H1 (cell line): ENCODE results near the gene ZNF654. TPM values are rescaled to one million over a fixed set of nuclear protein-coding genes. Genes with fewer than 3 reads are reported as not detected.

Experiments
- CTCF ChIA-PET: fragments of 300-600 bp; sonication (Branson Sonifier 250); formaldehyde crosslinking; loops from one replicate; lab custom pipeline; 2021; ENCODE audit not compliant: partially characterized antibody; lab: Charles Lee
- POLR2A ChIA-PET: fragments of 300-600 bp; sonication (Branson Sonifier 250); formaldehyde crosslinking; loops from one replicate; lab custom pipeline; 2021; ENCODE audit warnings: inconsistent platforms; ENCODE audit not compliant: partially characterized antibody; lab: Charles Lee
- DNase-seq, 2 experiments: peaks; one replicate each; pipeline versions ENCODE4 v3.0.0 to v3.0.0-alpha.2; 2010 to 2022; ENCODE audit warnings: low spot score in 2 of 2, low read depth in 1 of 2, mixed read lengths in 1 of 2
- FAIRE-seq: peaks from 2 replicates; lab custom pipeline; 2011; peaks lifted over from hg19 to GRCh38; lab: Jason Lieb, UNC
- H2AFZ ChIP-seq: 2 replicates; pipeline ENCODE4 v1.8.1; 2012; ENCODE audit warnings: low read length, inconsistent platforms
- H2AK5ac ChIP-seq: 2 replicates; pipeline ENCODE4 v1.6.1; 2013; ENCODE audit warnings: low read depth, low read length
- H2BK120ac ChIP-seq: replicated peaks from 2 replicates; pipeline ENCODE3; 2013; ENCODE audit warnings: low read depth, low read length, inconsistent platforms
- H2BK12ac ChIP-seq: 2 replicates; pipeline ENCODE4 v1.6.1; 2013; ENCODE audit warnings: low read depth, low read length
- H2BK15ac ChIP-seq: 2 replicates; pipeline ENCODE4 v1.6.1; 2013; ENCODE audit warnings: low read length
- H2BK20ac ChIP-seq: 2 replicates; pipeline ENCODE4 v1.6.1; 2013; ENCODE audit warnings: low read length
- H2BK5ac ChIP-seq: 2 replicates; pipeline ENCODE4 v1.6.1; 2013; ENCODE audit warnings: low read depth, low read length
- H3K14ac ChIP-seq: 2 replicates; pipeline ENCODE4 v1.6.1; 2013; ENCODE audit warnings: inconsistent platforms; ENCODE audit not compliant: insufficient read length
- H3K18ac ChIP-seq: 2 replicates; pipeline ENCODE4 v1.6.1; 2013; ENCODE audit warnings: low read length; ENCODE audit errors: extremely low read depth
- H3K23ac ChIP-seq: 2 replicates; pipeline ENCODE4 v1.6.1; 2013; ENCODE audit warnings: inconsistent platforms; ENCODE audit not compliant: insufficient read length
- H3K23me2 ChIP-seq: 2 replicates; pipeline ENCODE4 v1.6.1; 2013; ENCODE audit warnings: low read depth, low read length
- H3K27ac ChIP-seq: 2 replicates; pipeline ENCODE4 v1.6.1; 2011; ENCODE audit warnings: low read depth, low read length, inconsistent platforms
- H3K27me3 ChIP-seq, 4 experiments: replicated peaks in 1 of 4; 1 replicate in 1 of 4; 2 replicates in 3 of 4; pipeline versions ENCODE4 v1.6.1 to v1.8.1; 2011 to 2013; ENCODE audit warnings: low read length in 3 of 4, mild to moderate bottlenecking in 3 of 4, inconsistent platforms in 2 of 4, mixed read lengths in 2 of 4, moderate library complexity in 1 of 4; ENCODE audit not compliant: control insufficient read depth in 3 of 4, insufficient read depth in 3 of 4; ENCODE audit errors: extremely low read depth in 1 of 4
- H3K36me3 ChIP-seq, 4 experiments: 2 replicates each; pipeline versions ENCODE4 v1.6.1 to v1.8.1; 2011 to 2013; ENCODE audit warnings: mild to moderate bottlenecking in 4 of 4, low read length in 3 of 4, moderate library complexity in 2 of 4, control low read depth in 1 of 4, inconsistent platforms in 1 of 4; ENCODE audit not compliant: insufficient read depth in 4 of 4, control insufficient read depth in 2 of 4
- H3K4ac ChIP-seq: replicated peaks from 2 replicates; pipeline ENCODE3; 2013; ENCODE audit warnings: low read length, low read depth, mixed read lengths, inconsistent platforms; ENCODE audit not compliant: insufficient read length
- H3K4me1 ChIP-seq, 4 experiments: replicated peaks in 1 of 4; 1 replicate in 1 of 4; 2 replicates in 3 of 4; pipeline versions ENCODE4 v1.6.1 to v1.8.1; 2011 to 2013; ENCODE audit warnings: low read length in 3 of 4, inconsistent platforms in 2 of 4, mixed read lengths in 1 of 4; ENCODE audit not compliant: insufficient read depth in 4 of 4, control insufficient read depth in 3 of 4
- H3K4me2 ChIP-seq, 2 experiments: 2 replicates each; pipeline versions ENCODE4 v1.6.1 to v1.8.1; 2011 to 2013; ENCODE audit warnings: low read depth in 2 of 2, low read length in 2 of 2, control low read depth in 1 of 2, inconsistent platforms in 1 of 2, mild to moderate bottlenecking in 1 of 2; ENCODE audit not compliant: insufficient read depth in 1 of 2
- H3K4me3 ChIP-seq, 4 experiments: fragments of 200-600, 300-600 bp in 1 of 4; sonication (generic), shearing (Covaris generic), sonication (Bioruptor Twin) in 1 of 4; 2 replicates each; pipeline versions ENCODE4 v1.5.1 to v1.8.1; 2011 to 2016; ENCODE audit warnings: low read length in 4 of 4, low read depth in 3 of 4, control low read depth in 2 of 4, inconsistent platforms in 2 of 4, mild to moderate bottlenecking in 2 of 4, mixed read lengths in 1 of 4, moderate library complexity in 1 of 4; ENCODE audit not compliant: insufficient read depth in 2 of 4; ENCODE audit errors: extremely low read depth in 1 of 4
- H3K56ac ChIP-seq: replicated peaks from 2 replicates; pipeline ENCODE3; 2013; ENCODE audit warnings: low read depth, mild to moderate bottlenecking, mixed read lengths, low read length, inconsistent platforms; ENCODE audit not compliant: insufficient read length
- H3K79me1 ChIP-seq: 2 replicates; pipeline ENCODE4 v1.6.1; 2013; ENCODE audit warnings: low read depth, low read length, control low read depth
- H3K79me2 ChIP-seq, 2 experiments: 2 replicates each; pipeline versions ENCODE4 v1.6.1 to v1.8.1; 2012 to 2013; ENCODE audit warnings: low read length in 2 of 2, mild to moderate bottlenecking in 2 of 2, inconsistent platforms in 1 of 2; ENCODE audit not compliant: insufficient read depth in 2 of 2, control insufficient read depth in 1 of 2
- H3K9ac ChIP-seq, 4 experiments: replicated peaks in 1 of 4; 1 replicate in 1 of 4; 2 replicates in 3 of 4; pipeline versions ENCODE4 v1.6.1 to v1.8.1; 2011 to 2013; ENCODE audit warnings: low read depth in 3 of 4, low read length in 3 of 4, control low read depth in 2 of 4, mild to moderate bottlenecking in 2 of 4, moderate library complexity in 2 of 4, inconsistent platforms in 1 of 4; ENCODE audit errors: extremely low read depth in 1 of 4
- H3K9me3 ChIP-seq, 2 experiments: 2 replicates each; pipeline versions ENCODE4 v1.6.1 to v1.8.1; 2012 to 2013; ENCODE audit warnings: mild to moderate bottlenecking in 2 of 2, moderate library complexity in 2 of 2, control low read depth in 1 of 2, inconsistent platforms in 1 of 2, low read depth in 1 of 2, low read length in 1 of 2, mixed read lengths in 1 of 2; ENCODE audit not compliant: insufficient read depth in 2 of 2
- H4K20me1 ChIP-seq, 2 experiments: replicated peaks in 1 of 2; 2 replicates each; pipeline versions ENCODE3 to v1.8.1; 2011 to 2013; ENCODE audit warnings: inconsistent platforms in 2 of 2, low read length in 2 of 2, mild to moderate bottlenecking in 1 of 2; ENCODE audit not compliant: insufficient read depth in 2 of 2, control insufficient read depth in 1 of 2
- H4K5ac ChIP-seq: 2 replicates; pipeline ENCODE4 v1.6.1; 2013; ENCODE audit warnings: low read length, low read depth, mixed read lengths, inconsistent platforms; ENCODE audit not compliant: insufficient read length
- H4K8ac ChIP-seq: 2 replicates; pipeline ENCODE4 v1.8.0; 2013; ENCODE audit warnings: mild to moderate bottlenecking, moderate library complexity, low read length, inconsistent platforms; ENCODE audit not compliant: insufficient read depth; ENCODE audit errors: extremely low read depth
- H4K91ac ChIP-seq: replicated peaks from 2 replicates; pipeline ENCODE3; 2013; ENCODE audit warnings: low read length, mixed read lengths, inconsistent platforms; ENCODE audit not compliant: insufficient read length
- CEBPB ChIP-seq: IDR thresholded peaks from 2 replicates; pipeline ENCODE4 v1.6.1; 2012; ENCODE audit warnings: low read depth, low read length
- HDAC2 ChIP-seq, 2 experiments: fragments of 300-600 bp in 1 of 2; sonication (generic) in 1 of 2; IDR thresholded peaks; 2 replicates each; pipeline ENCODE4 v1.6.1; 2011 to 2012; ENCODE audit warnings: low read depth in 2 of 2, low read length in 2 of 2, mild to moderate bottlenecking in 2 of 2, moderate library complexity in 2 of 2, borderline replicate concordance in 1 of 2, inconsistent platforms in 1 of 2
- KDM5A ChIP-seq: fragments of 200-600 bp; IDR thresholded peaks from 2 replicates; pipeline ENCODE4 v1.7.1; 2012; ENCODE audit warnings: mild to moderate bottlenecking, low read length, inconsistent platforms, mixed read lengths
- POLR2A ChIP-seq, 2 experiments: IDR thresholded peaks; 1 replicate in 1 of 2; 2 replicates in 1 of 2; pipeline ENCODE4 v1.6.1; 2011; ENCODE audit warnings: low read depth in 2 of 2, low read length in 2 of 2, mild to moderate bottlenecking in 2 of 2; ENCODE audit errors: control extremely low read depth in 1 of 2
- RNF2 ChIP-seq: fragments of 200-900, 300-1000 bp; sonication (generic); IDR thresholded peaks from 2 replicates; pipeline ENCODE4 v1.7.1; 2016; ENCODE audit warnings: borderline replicate concordance, low read depth, mild to moderate bottlenecking, antibody characterized with exemption, low read length; ENCODE audit not compliant: poor library complexity, severe bottlenecking; ENCODE audit errors: missing control alignments
- YY1 ChIP-seq: IDR thresholded peaks from 2 replicates; pipeline ENCODE4 v1.6.1; 2011; ENCODE audit warnings: low read depth, mild to moderate bottlenecking, low read length
- WGBS, 2 experiments: shearing (Covaris generic) in 1 of 2; methylation state at CpG; one replicate each; pipeline versions ENCODE4 v1.1.6 to v1.1.7; 2013 to 2015; ENCODE audit warnings: low lambda C conversion rate in 2 of 2, mixed read lengths in 2 of 2, inconsistent platforms in 1 of 2, low coverage in 1 of 2, missing lambda C conversion rate in 1 of 2; ENCODE audit not compliant: insufficient replicate concordance in 2 of 2, insufficient coverage in 1 of 2, insufficient read length in 1 of 2; ENCODE audit errors: extremely low coverage in 1 of 2, missing lambda C conversion rate in 1 of 2; 5-methylcytosine and 5-hydroxymethylcytosine counted together
- polyA plus RNA-seq, 7 experiments: library from polyadenylated mRNA; depleted of rRNA in 3 of 7; stranded (reverse) in 5 of 7; unstranded in 2 of 7; fragments of >200 nt in 5 of 7; fragments of 200-250 nt in 2 of 7; gene quantifications; 1 replicate in 5 of 7; 2 replicates in 1 of 7; 4 replicates in 1 of 7; pipeline versions ENCODE4 v1.2.1 to v1.2.3, GENCODE V29; 2011 to 2013; ENCODE audit warnings: missing spikeins in 2 of 7, mixed read lengths in 2 of 7
- total RNA-seq: library from RNA; stranded (reverse); fragmentation: NEBNext Ultra II Directional; extraction: Animal tissue kit (Norgen Biotek cat#: 25700); gene quantifications from 2 replicates; pipeline ENCODE4 v1.2.1, GENCODE V29; 2021

Gene ZNF654
- total and polyA plus RNA-seq, 2 of the 8 experiments (the other 6 are each of a cell fraction or from before 2014, with no cell fraction given) = 0.47 to 5.3 TPM

GRCh38 chr3:88114878-88115549, 56.0 kb downstream of the ZNF654 start:
- H3K23me2 ChIP-seq = no peaks in the 10 kb centered on the region
- FAIRE-seq = no peak
- H3K14ac ChIP-seq = no peak overlapping the region
- CTCF ChIA-PET = interaction anchor here (1.2 to 2.8 kb wide), 4 partner anchors 9 to 30 kb away, joined by 3 to 10 read pairs (median 4); no protein-coding TSS in a partner anchor
- peaks cover 2 to 4% of the 10 kb centered on the region in 2 experiments for H4K20me1 ChIP-seq
- H2AFZ ChIP-seq = no peak overlapping the region
- no peaks in the 10 kb centered on the region for H3K79me1 ChIP-seq
- no peak overlapping the region for H3K23ac ChIP-seq
- no peak overlapping the region for H3K27ac ChIP-seq
- POLR2A ChIA-PET = no interaction called here
- no peak overlapping the region for H4K8ac ChIP-seq
- no peak overlapping the region for H4K91ac ChIP-seq
- H3K9me3 ChIP-seq = no peaks in the 10 kb centered on the region
- TF ChIP-seq YY1 = no peak
- no peak for TF ChIP-seq HDAC2 (IDR thresholded peaks at IDR 0.05; ENCODE audit: borderline replicate concordance in 1 of 2, low read depth in 2 of 2, low read length in 2 of 2)
- TF ChIP-seq CEBPB = no peak
- no peak for TF ChIP-seq KDM5A
- TF ChIP-seq POLR2A (IDR thresholded peaks at IDR 0.05; ENCODE audit: control extremely low read depth in 1 of 2, low read depth in 2 of 2, low read length in 2 of 2) = no peak
- no peak for TF ChIP-seq RNF2
- H4K5ac ChIP-seq = no peak overlapping the region
- H2BK12ac ChIP-seq = no peak overlapping the region
- H3K27me3 ChIP-seq = peaks cover 0 to 1% (median 0%) of the 10 kb centered on the region in 4 experiments; a peak in 1 of 7 replicates
- H3K4me1 ChIP-seq = no peaks in the 10 kb centered on the region
- no peak overlapping the region for H3K9ac ChIP-seq
- no peaks in the 10 kb centered on the region; a peak in 1 of 8 replicates for H3K36me3 ChIP-seq
- no peak overlapping the region for H2BK5ac ChIP-seq
- H2BK20ac ChIP-seq = no peak overlapping the region
- 95% methylated on average over 3 of the region's 3 CpGs; no CpG with 5 or more reads in 1 of the 2 experiments for WGBS, 2 experiments
- H3K18ac ChIP-seq = no peak overlapping the region
- H3K4me2 ChIP-seq = no peak overlapping the region
- H3K4me3 ChIP-seq = no peak overlapping the region
- no peak overlapping the region for H2BK120ac ChIP-seq
- no peak overlapping the region for H3K56ac ChIP-seq
- no peak for DNase-seq
- no peak overlapping the region for H2AK5ac ChIP-seq
- no peak overlapping the region for H2BK15ac ChIP-seq
- no peaks in the 10 kb centered on the region for H3K79me2 ChIP-seq
- no peak overlapping the region for H3K4ac ChIP-seq
